ENCODE results near the gene CRABP1. TPM values are rescaled to one million over a fixed set of nuclear protein-coding genes. Genes with fewer than 3 reads are reported as not detected.

Gene CRABP1
- total and polyA plus RNA-seq, 10 of the 15 experiments (the other 5 are each of a cell fraction or from before 2014, with no cell fraction given): 0.21 to 0.41 TPM; not detected in 8

DNA sequence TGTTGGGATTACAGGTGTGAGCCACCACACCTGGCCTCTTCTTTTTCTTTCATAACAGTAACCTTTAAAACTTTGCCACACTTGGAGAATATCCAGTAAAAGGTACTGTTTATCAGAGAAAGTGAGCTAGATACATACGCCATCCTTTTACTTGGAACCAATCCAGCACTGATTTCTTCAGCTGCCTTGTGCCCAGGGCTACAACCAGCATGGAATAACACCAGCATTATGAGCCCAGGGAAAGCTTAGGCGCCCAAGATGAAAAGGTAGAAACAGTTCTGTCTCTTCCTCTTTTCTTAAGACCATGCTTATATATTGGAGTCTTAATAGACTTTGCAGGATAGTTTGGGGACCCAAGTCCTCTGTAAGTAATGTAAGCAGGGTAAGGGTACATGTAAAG is 49.1 kb upstream of the CRABP1 start (continued):
- TF ChIP-seq IRF4 (IDR thresholded peaks at IDR 0.05; ENCODE audit: low read depth, low read length): no peak
- TF ChIP-seq ETV6 (conservative IDR thresholded peaks at IDR 0.05 in 1 of 2, IDR thresholded peaks at IDR 0.05 in 1 of 2; ENCODE audit: borderline replicate concordance in 1 of 2, low read depth in 1 of 2): no peak
- no peak for TF ChIP-seq PML (IDR thresholded peaks at IDR 0.05; ENCODE audit: low read length)
- TF ChIP-seq, protein P1, sequence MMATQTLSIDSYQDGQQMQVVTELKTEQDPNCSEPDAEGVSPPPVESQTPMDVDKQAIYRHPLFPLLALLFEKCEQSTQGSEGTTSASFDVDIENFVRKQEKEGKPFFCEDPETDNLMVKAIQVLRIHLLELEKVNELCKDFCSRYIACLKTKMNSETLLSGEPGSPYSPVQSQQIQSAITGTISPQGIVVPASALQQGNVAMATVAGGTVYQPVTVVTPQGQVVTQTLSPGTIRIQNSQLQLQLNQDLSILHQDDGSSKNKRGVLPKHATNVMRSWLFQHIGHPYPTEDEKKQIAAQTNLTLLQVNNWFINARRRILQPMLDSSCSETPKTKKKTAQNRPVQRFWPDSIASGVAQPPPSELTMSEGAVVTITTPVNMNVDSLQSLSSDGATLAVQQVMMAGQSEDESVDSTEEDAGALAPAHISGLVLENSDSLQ (IDR thresholded peaks at IDR 0.05): no peak
- TF ChIP-seq ZBED1 (IDR thresholded peaks at IDR 0.05; ENCODE audit: borderline replicate concordance): no peak

DNA sequence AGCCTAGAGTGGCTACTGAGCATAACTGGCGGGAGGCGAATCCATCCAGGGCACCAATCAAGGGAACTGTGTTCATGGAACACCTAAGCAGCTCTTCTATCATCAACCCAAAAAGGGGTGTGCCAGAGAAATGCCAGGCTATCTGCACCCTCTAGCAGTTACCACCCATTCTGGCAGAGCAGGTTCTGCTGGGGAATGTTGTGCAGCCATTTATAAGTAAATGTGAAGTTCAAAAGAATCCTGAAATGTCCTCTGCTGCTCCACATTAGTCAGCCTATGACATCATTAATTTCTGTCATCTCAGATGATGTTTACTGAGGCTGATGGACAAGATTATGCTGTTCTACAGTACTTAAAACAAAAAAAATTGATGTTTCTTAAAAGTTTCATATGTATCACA is 48.5 kb upstream of the CRABP1 start:
- POLR2A ChIA-PET: no interaction called here
- Histone ChIP-seq H3K36me3 (ENCODE audit: control insufficient read depth in 2 of 2, insufficient read depth in 2 of 2, low read length in 1 of 2) (peaks cover 6 to 14% of the 10 kb centered on the region in 2 experiments), H3K4me1 (ENCODE audit: control insufficient read depth, insufficient read depth, low read length) (no peaks in the 10 kb centered on the region), H3K9ac (ENCODE audit: control insufficient read depth, insufficient read depth, low read length) (no peak overlapping the region), H3K4me2 (ENCODE audit: control insufficient read depth, insufficient read depth) (no peak overlapping the region), H3K79me2 (ENCODE audit: control insufficient read depth, insufficient read depth, low read length) (peaks cover under 1% of the 10 kb centered on the region), H4K20me1 (ENCODE audit: control insufficient read depth, insufficient read depth) (no peaks in the 10 kb centered on the region), H3K4me3 (no peak overlapping the region), H2AFZ (ENCODE audit: control insufficient read depth, low read depth, low read length) (no peak overlapping the region), H3K27ac (ENCODE audit: control insufficient read depth, insufficient read depth) (no peak overlapping the region), H3K9me3 (replicated peaks; ENCODE audit: control insufficient read depth, insufficient read depth, low read length) (no peaks in the 10 kb centered on the region), H3K27me3 (replicated peaks in 1 of 2; ENCODE audit: control insufficient read depth in 2 of 2, insufficient read depth in 2 of 2, low read length in 1 of 2) (no peaks in the 10 kb centered on the region)
- FAIRE-seq: no peak
- SMC1A ChIA-PET (ENCODE audit: uncharacterized antibody, unreplicated experiment): no interaction called here
- ATAC-seq: no peak
- CTCF ChIA-PET: interaction anchor here (0.9 to 1.4 kb wide), 2 partner anchors 10 to 382 kb away, joined by 3 read pairs; no protein-coding TSS in a partner anchor
- RAD21 ChIA-PET (ENCODE audit: unreplicated experiment): no interaction called here
- in situ Hi-C loops (cut with MboI): no loop called here
- BruUV-seq (replicated peaks): no TSS peak
- intact Hi-C loops (cut with micrococcal nuclease; ENCODE audit: unreplicated experiment): no loop called here
- 100% methylated on average over 2 of the region's 2 CpGs for WGBS (ENCODE audit: insufficient coverage, insufficient replicate concordance, low lambda C conversion rate, missing lambda C conversion rate)
- no peak for DNase-seq (ENCODE audit: low read depth, low spot score)
- TF ChIP-seq CHD4 (IDR thresholded peaks at IDR 0.05) (no peak), ZNF622 (IDR thresholded peaks at IDR 0.05) (no peak), MTA3 (IDR thresholded peaks at IDR 0.05; ENCODE audit: borderline replicate concordance, low read length) (no peak), RBBP5 (conservative IDR thresholded peaks at IDR 0.05) (no peak), SIX5 (IDR thresholded peaks at IDR 0.05; ENCODE audit: low read depth, low read length, severe bottlenecking) (no peak), RCOR1 (conservative IDR thresholded peaks at IDR 0.05; ENCODE audit: low read depth, low read length) (no peak)
- TF ChIP-seq, protein P2, sequence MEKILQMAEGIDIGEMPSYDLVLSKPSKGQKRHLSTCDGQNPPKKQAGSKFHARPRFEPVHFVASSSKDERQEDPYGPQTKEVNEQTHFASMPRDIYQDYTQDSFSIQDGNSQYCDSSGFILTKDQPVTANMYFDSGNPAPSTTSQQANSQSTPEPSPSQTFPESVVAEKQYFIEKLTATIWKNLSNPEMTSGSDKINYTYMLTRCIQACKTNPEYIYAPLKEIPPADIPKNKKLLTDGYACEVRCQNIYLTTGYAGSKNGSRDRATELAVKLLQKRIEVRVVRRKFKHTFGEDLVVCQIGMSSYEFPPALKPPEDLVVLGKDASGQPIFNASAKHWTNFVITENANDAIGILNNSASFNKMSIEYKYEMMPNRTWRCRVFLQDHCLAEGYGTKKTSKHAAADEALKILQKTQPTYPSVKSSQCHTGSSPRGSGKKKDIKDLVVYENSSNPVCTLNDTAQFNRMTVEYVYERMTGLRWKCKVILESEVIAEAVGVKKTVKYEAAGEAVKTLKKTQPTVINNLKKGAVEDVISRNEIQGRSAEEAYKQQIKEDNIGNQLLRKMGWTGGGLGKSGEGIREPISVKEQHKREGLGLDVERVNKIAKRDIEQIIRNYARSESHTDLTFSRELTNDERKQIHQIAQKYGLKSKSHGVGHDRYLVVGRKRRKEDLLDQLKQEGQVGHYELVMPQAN (conservative IDR thresholded peaks at IDR 0.05): no peak
- TF ChIP-seq, protein P3, sequence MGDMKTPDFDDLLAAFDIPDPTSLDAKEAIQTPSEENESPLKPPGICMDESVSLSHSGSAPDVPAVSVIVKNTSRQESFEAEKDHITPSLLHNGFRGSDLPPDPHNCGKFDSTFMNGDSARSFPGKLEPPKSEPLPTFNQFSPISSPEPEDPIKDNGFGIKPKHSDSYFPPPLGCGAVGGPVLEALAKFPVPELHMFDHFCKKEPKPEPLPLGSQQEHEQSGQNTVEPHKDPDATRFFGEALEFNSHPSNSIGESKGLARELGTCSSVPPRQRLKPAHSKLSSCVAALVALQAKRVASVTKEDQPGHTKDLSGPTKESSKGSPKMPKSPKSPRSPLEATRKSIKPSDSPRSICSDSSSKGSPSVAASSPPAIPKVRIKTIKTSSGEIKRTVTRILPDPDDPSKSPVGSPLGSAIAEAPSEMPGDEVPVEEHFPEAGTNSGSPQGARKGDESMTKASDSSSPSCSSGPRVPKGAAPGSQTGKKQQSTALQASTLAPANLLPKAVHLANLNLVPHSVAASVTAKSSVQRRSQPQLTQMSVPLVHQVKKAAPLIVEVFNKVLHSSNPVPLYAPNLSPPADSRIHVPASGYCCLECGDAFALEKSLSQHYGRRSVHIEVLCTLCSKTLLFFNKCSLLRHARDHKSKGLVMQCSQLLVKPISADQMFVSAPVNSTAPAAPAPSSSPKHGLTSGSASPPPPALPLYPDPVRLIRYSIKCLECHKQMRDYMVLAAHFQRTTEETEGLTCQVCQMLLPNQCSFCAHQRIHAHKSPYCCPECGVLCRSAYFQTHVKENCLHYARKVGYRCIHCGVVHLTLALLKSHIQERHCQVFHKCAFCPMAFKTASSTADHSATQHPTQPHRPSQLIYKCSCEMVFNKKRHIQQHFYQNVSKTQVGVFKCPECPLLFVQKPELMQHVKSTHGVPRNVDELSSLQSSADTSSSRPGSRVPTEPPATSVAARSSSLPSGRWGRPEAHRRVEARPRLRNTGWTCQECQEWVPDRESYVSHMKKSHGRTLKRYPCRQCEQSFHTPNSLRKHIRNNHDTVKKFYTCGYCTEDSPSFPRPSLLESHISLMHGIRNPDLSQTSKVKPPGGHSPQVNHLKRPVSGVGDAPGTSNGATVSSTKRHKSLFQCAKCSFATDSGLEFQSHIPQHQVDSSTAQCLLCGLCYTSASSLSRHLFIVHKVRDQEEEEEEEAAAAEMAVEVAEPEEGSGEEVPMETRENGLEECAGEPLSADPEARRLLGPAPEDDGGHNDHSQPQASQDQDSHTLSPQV (IDR thresholded peaks at IDR 0.05): no peak
- TF ChIP-seq, protein P4, sequence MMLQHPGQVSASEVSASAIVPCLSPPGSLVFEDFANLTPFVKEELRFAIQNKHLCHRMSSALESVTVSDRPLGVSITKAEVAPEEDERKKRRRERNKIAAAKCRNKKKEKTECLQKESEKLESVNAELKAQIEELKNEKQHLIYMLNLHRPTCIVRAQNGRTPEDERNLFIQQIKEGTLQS (IDR thresholded peaks at IDR 0.05; ENCODE audit: borderline replicate concordance, extremely low read depth, low read depth, low read length): no peak

Data from GM12878 (cell line).